Endothelial cell of umbilical vein (primary cell): ENCODE results near the gene TMEM255A. TPM values are rescaled to one million over a fixed set of nuclear protein-coding genes. Genes with fewer than 3 reads are reported as not detected.

ENCODE experiments used
- BruUV-seq: library from RNA; stranded (reverse); fragments of 400-500 nt; replicated peaks from 2 replicates; lab custom pipeline; 2021; lab: Mats Ljungman, UMichigan
- CTCF ChIA-PET: fragments of 300-600, 350-600 bp; sonication (Branson Sonifier 250); formaldehyde crosslinking; loops from one replicate; lab custom pipeline; 2021; ENCODE audit warnings: antibody characterized with exemption, inconsistent platforms; lab: Charles Lee
- POLR2A ChIA-PET: fragments of 300-600, 350-600 bp; sonication (Branson Sonifier 250); formaldehyde crosslinking; loops from one replicate; lab custom pipeline; 2021; ENCODE audit warnings: antibody characterized with exemption, inconsistent platforms; lab: Charles Lee
- DNase-seq: peaks from one replicate; pipeline ENCODE4 v3.0.0-alpha.2; 2011; ENCODE audit warnings: low read depth, low spot score
- FAIRE-seq: peaks from 2 replicates; lab custom pipeline; 2011; peaks lifted over from hg19 to GRCh38; lab: Jason Lieb, UNC
- H2AFZ ChIP-seq: 2 replicates; pipeline ENCODE4 v1.6.0; 2012; ENCODE audit warnings: low read depth, low read length, control low read depth, inconsistent platforms
- H3K27ac ChIP-seq: 2 replicates; pipeline ENCODE4 v1.5.1; 2011; ENCODE audit warnings: low read depth, mild to moderate bottlenecking, control low read depth, low read length, moderate library complexity; ENCODE audit not compliant: insufficient read depth
- H3K27me3 ChIP-seq, 2 experiments: 2 replicates each; pipeline versions ENCODE4 v1.6.0 to v1.6.1; 2011; ENCODE audit warnings: low read length in 2 of 2, mixed read lengths in 1 of 2; ENCODE audit not compliant: control insufficient read depth in 2 of 2, insufficient read depth in 2 of 2
- H3K36me3 ChIP-seq, 2 experiments: 2 replicates in 1 of 2; 3 replicates in 1 of 2; pipeline ENCODE4 v1.5.1; 2011; ENCODE audit warnings: low read length in 2 of 2, mild to moderate bottlenecking in 1 of 2, moderate library complexity in 1 of 2; ENCODE audit not compliant: control insufficient read depth in 2 of 2, insufficient read depth in 2 of 2; ENCODE audit errors: extremely low read depth in 1 of 2
- H3K4me1 ChIP-seq: 3 replicates; pipeline ENCODE4 v1.5.1; 2011; ENCODE audit warnings: mild to moderate bottlenecking, low read length; ENCODE audit not compliant: control insufficient read depth, insufficient read depth; ENCODE audit errors: extremely low read depth
- H3K4me2 ChIP-seq: 2 replicates; pipeline ENCODE4 v1.6.1; 2011; ENCODE audit warnings: low read length, control low read depth, mixed read lengths; ENCODE audit not compliant: insufficient read depth
- H3K4me3 ChIP-seq, 3 experiments: fragments of 200-600 bp in 1 of 3; sonication (generic), shearing (Covaris generic) in 1 of 3; replicated peaks in 1 of 3; 2 replicates each; pipeline ENCODE4 v1.5.1; 2011 to 2016; ENCODE audit warnings: control low read depth in 3 of 3, low read length in 3 of 3, mild to moderate bottlenecking in 2 of 3, inconsistent platforms in 1 of 3, low read depth in 1 of 3, moderate library complexity in 1 of 3; ENCODE audit not compliant: insufficient read depth in 1 of 3
- H3K79me2 ChIP-seq: 2 replicates; pipeline ENCODE4 v1.6.0; 2012; ENCODE audit warnings: low read length, inconsistent platforms; ENCODE audit not compliant: control insufficient read depth, insufficient read depth
- H3K9ac ChIP-seq: replicated peaks from 2 replicates; pipeline ENCODE3; 2011; ENCODE audit warnings: low read length, control low read depth; ENCODE audit not compliant: insufficient read depth; ENCODE audit errors: extremely low read depth
- H3K9me1 ChIP-seq: replicated peaks from 3 replicates; pipeline ENCODE4 v1.6.0; 2011; ENCODE audit warnings: mild to moderate bottlenecking, low read length; ENCODE audit not compliant: control insufficient read depth, insufficient read depth; ENCODE audit errors: extremely low read depth
- H3K9me3 ChIP-seq: replicated peaks from 2 replicates; pipeline ENCODE4 v1.5.1; 2012; ENCODE audit warnings: low read length, inconsistent platforms; ENCODE audit not compliant: control insufficient read depth, insufficient read depth
- H4K20me1 ChIP-seq: replicated peaks from 2 replicates; pipeline ENCODE3; 2011; ENCODE audit warnings: mild to moderate bottlenecking, low read length; ENCODE audit not compliant: control insufficient read depth, insufficient read depth; ENCODE audit errors: extremely low read depth
- CTCF ChIP-seq, 2 donors: IDR thresholded peaks; 1 replicate in 1 of 2; 2 replicates in 1 of 2; pipeline ENCODE4 v1.5.1; 2011; ENCODE audit warnings: low read length in 2 of 2, mild to moderate bottlenecking in 2 of 2, moderate library complexity in 2 of 2, control low read depth in 1 of 2, inconsistent platforms in 1 of 2, low read depth in 1 of 2; ENCODE audit not compliant: insufficient read depth in 1 of 2; ENCODE audit errors: extremely low read depth in 1 of 2
- EZH2 ChIP-seq: IDR thresholded peaks from 2 replicates; pipeline ENCODE4 v1.6.1; 2012; ENCODE audit warnings: borderline replicate concordance, low read depth, mild to moderate bottlenecking, moderate library complexity, low read length, inconsistent platforms; ENCODE audit not compliant: severe bottlenecking
- FOS ChIP-seq: IDR thresholded peaks from 2 replicates; pipeline ENCODE4 v1.6.1; 2011; ENCODE audit warnings: mild to moderate bottlenecking, low read length, moderate library complexity, borderline replicate concordance; ENCODE audit not compliant: insufficient read depth
- GATA2 ChIP-seq: IDR thresholded peaks from 2 replicates; pipeline ENCODE4 v1.7.0; 2011; ENCODE audit warnings: low read depth, mild to moderate bottlenecking, moderate library complexity, mixed read lengths, low read length; ENCODE audit not compliant: insufficient read length, insufficient read depth
- JUN ChIP-seq: IDR thresholded peaks from 2 replicates; pipeline ENCODE4 v1.6.1; 2011; ENCODE audit warnings: borderline replicate concordance, low read depth; ENCODE audit not compliant: insufficient read length, insufficient read depth
- MAX ChIP-seq: IDR thresholded peaks from 2 replicates; pipeline ENCODE4 v1.6.1; 2011; ENCODE audit not compliant: insufficient read depth, insufficient read length
- MYC ChIP-seq: IDR thresholded peaks from one replicate; pipeline ENCODE4 v1.6.1; 2011; ENCODE audit warnings: mild to moderate bottlenecking, low read depth, low read length
- POLR2A ChIP-seq: IDR thresholded peaks from 2 replicates; pipeline ENCODE4 v1.6.1; 2012; ENCODE audit warnings: low read depth, mild to moderate bottlenecking, control low read depth, low read length
- POLR2AphosphoS5 ChIP-seq: IDR thresholded peaks from 2 replicates; pipeline ENCODE4 v1.6.1; 2012; ENCODE audit warnings: low read depth, mild to moderate bottlenecking, control low read depth, low read length, moderate library complexity; ENCODE audit not compliant: insufficient read depth
- dilution Hi-C: fragments of 300-500 bp; cut with MboI; formaldehyde crosslinking; loops from one replicate; pipeline ENCODE4 v1.15.0; 2019; ENCODE audit warnings: low sequenced_read_pairs; ENCODE audit not compliant: extremely low pct_ligation_motif_present
- intact Hi-C: fragments of 100-400 bp; cut with micrococcal nuclease; formaldehyde crosslinking; loops from one replicate; pipeline ENCODE4 v1.10.0; 2022
- polyA plus RNA-seq, 4 experiments: library from polyadenylated mRNA; depleted of rRNA in 3 of 4; stranded (reverse) in 3 of 4; unstranded in 1 of 4; fragments of >200 nt; gene quantifications; 2 replicates each; pipeline versions ENCODE4 v1.2.1 to v1.2.3, GENCODE V29; 2011 to 2012; ENCODE audit warnings: missing spikeins in 1 of 4
- total RNA-seq: library from RNA; stranded (reverse); gene quantifications from 2 replicates; pipeline ENCODE4 v1.2.3, GENCODE V29; 2021

TMEM255A gene
- total and polyA plus RNA-seq, 2 donors (not counting 3 experiments of a cell fraction or from before 2014, with no cell fraction given) = not detected

GRCh38 chrX:120242813-120243212, 68.4 kb downstream of the TMEM255A start:
- dilution Hi-C loops = no loop called here
- no peaks in the 10 kb centered on the region for H3K9me3 ChIP-seq
- no peak for FAIRE-seq
- no peaks in the 10 kb centered on the region for H3K36me3 ChIP-seq
- no peak overlapping the region for H3K4me3 ChIP-seq
- POLR2A ChIA-PET = no interaction called here
- no peak for DNase-seq
- H3K9ac ChIP-seq = no peak overlapping the region
- BruUV-seq = no TSS peak
- H2AFZ ChIP-seq = no peak overlapping the region
- H3K4me1 ChIP-seq = peaks cover 3% of the 10 kb centered on the region
- H3K4me2 ChIP-seq = no peak overlapping the region
- CTCF ChIA-PET = no interaction called here
- intact Hi-C loops = no loop called here
- peaks cover 3 to 5% of the 10 kb centered on the region in 2 experiments for H3K27me3 ChIP-seq
- no peaks in the 10 kb centered on the region for H3K79me2 ChIP-seq
- no peaks in the 10 kb centered on the region for H4K20me1 ChIP-seq
- TF ChIP-seq CTCF (IDR thresholded peaks at IDR 0.05; ENCODE audit: extremely low read depth in 1 of 2, insufficient read depth in 1 of 2, low read depth in 1 of 2, low read length in 2 of 2) = no peak
- no peak for TF ChIP-seq FOS
- no peak for TF ChIP-seq JUN
- no peak for TF ChIP-seq MAX
- TF ChIP-seq MYC = no peak
- no peak for TF ChIP-seq EZH2
- TF ChIP-seq GATA2 = no peak
- TF ChIP-seq POLR2AphosphoS5 = no peak
- TF ChIP-seq POLR2A = no peak
- no peaks in the 10 kb centered on the region for H3K9me1 ChIP-seq
- no peak overlapping the region for H3K27ac ChIP-seq
